Measurements from ENCODE around the gene NRSN2.
"Not testable (repeated sequence)": the region's sequence is repeated elsewhere in the genome, so short reads cannot be mapped to it uniquely, and the experiment has no call there.

The NRSN2 gene

GRCh38 chr20:366041-366718, 19.3 kb downstream of the NRSN2 start:
- Histone ChIP-seq H3K27me3 (replicated peaks; ENCODE audit: control insufficient read depth, insufficient read depth, low read length, poor library complexity, severe bottlenecking) (no peaks in the 10 kb centered on the region), H3K36me3 (ENCODE audit: control insufficient read depth, insufficient read depth, low read length) (no peaks in the 10 kb centered on the region), H3K4me1 (ENCODE audit: control insufficient read depth, insufficient read depth, low read length, poor library complexity, severe bottlenecking) (peaks cover 8% of the 10 kb centered on the region), H3K27ac (ENCODE audit: insufficient read depth, low read length, poor library complexity, severe bottlenecking) (no peak overlapping the region), H3K4me3 (ENCODE audit: insufficient read depth, low read depth, low read length, poor library complexity, severe bottlenecking) (no peak overlapping the region), H3K9me3 (ENCODE audit: control insufficient read depth, low read length) (no peaks in the 10 kb centered on the region)
- no peak for DNase-seq

GRCh38 chr20:366719-367485, 20.0 kb downstream of the NRSN2 start:
- no peak overlapping the region for H3K4me3 ChIP-seq (ENCODE audit: insufficient read depth, low read depth, low read length, poor library complexity, severe bottlenecking)
- peaks cover 10% of the 10 kb centered on the region for H3K4me1 ChIP-seq (ENCODE audit: control insufficient read depth, insufficient read depth, low read length, poor library complexity, severe bottlenecking)
- DNase-seq, result no peak
- no peaks in the 10 kb centered on the region for H3K9me3 ChIP-seq (ENCODE audit: control insufficient read depth, low read length)
- no peak overlapping the region for H3K27ac ChIP-seq (ENCODE audit: insufficient read depth, low read length, poor library complexity, severe bottlenecking)
- no peaks in the 10 kb centered on the region for H3K27me3 ChIP-seq (replicated peaks; ENCODE audit: control insufficient read depth, insufficient read depth, low read length, poor library complexity, severe bottlenecking)
- no peaks in the 10 kb centered on the region for H3K36me3 ChIP-seq (ENCODE audit: control insufficient read depth, insufficient read depth, low read length)

GRCh38 chr20:367486-367887, 20.6 kb downstream of the NRSN2 start:
- H3K4me3 ChIP-seq (ENCODE audit: insufficient read depth, low read depth, low read length, poor library complexity, severe bottlenecking), result no peak overlapping the region
- DNase-seq, result no peak
- H3K4me1 ChIP-seq (ENCODE audit: control insufficient read depth, insufficient read depth, low read length, poor library complexity, severe bottlenecking), result peaks cover 13% of the 10 kb centered on the region
- no peaks in the 10 kb centered on the region for H3K27me3 ChIP-seq (replicated peaks; ENCODE audit: control insufficient read depth, insufficient read depth, low read length, poor library complexity, severe bottlenecking)
- H3K27ac ChIP-seq (ENCODE audit: insufficient read depth, low read length, poor library complexity, severe bottlenecking), result no peak overlapping the region
- H3K9me3 ChIP-seq (ENCODE audit: control insufficient read depth, low read length), result no peaks in the 10 kb centered on the region
- H3K36me3 ChIP-seq (ENCODE audit: control insufficient read depth, insufficient read depth, low read length), result no peaks in the 10 kb centered on the region

GRCh38 chr20:368915-369314, 22.0 kb downstream of the NRSN2 start:
- DNase-seq, result no peak
- Histone ChIP-seq H3K27me3 (replicated peaks; ENCODE audit: control insufficient read depth, insufficient read depth, low read length, poor library complexity, severe bottlenecking) (no peaks in the 10 kb centered on the region), H3K9me3 (ENCODE audit: control insufficient read depth, low read length) (no peaks in the 10 kb centered on the region), H3K4me1 (ENCODE audit: control insufficient read depth, insufficient read depth, low read length, poor library complexity, severe bottlenecking) (peaks cover 13% of the 10 kb centered on the region), H3K36me3 (ENCODE audit: control insufficient read depth, insufficient read depth, low read length) (no peaks in the 10 kb centered on the region), H3K4me3 (ENCODE audit: insufficient read depth, low read depth, low read length, poor library complexity, severe bottlenecking) (no peak overlapping the region), H3K27ac (ENCODE audit: insufficient read depth, low read length, poor library complexity, severe bottlenecking) (no peak overlapping the region)

- no peak overlapping the region for H3K4me3 ChIP-seq (ENCODE audit: insufficient read depth, low read depth, low read length, poor library complexity, severe bottlenecking)
- no peaks in the 10 kb centered on the region for H3K27me3 ChIP-seq (replicated peaks; ENCODE audit: control insufficient read depth, insufficient read depth, low read length, poor library complexity, severe bottlenecking)
- peaks cover 13% of the 10 kb centered on the region for H3K4me1 ChIP-seq (ENCODE audit: control insufficient read depth, insufficient read depth, low read length, poor library complexity, severe bottlenecking)
- H3K27ac ChIP-seq (ENCODE audit: insufficient read depth, low read length, poor library complexity, severe bottlenecking), result no peak overlapping the region
- DNase-seq, result no peak
- no peaks in the 10 kb centered on the region for H3K9me3 ChIP-seq (ENCODE audit: control insufficient read depth, low read length)
- no peaks in the 10 kb centered on the region for H3K36me3 ChIP-seq (ENCODE audit: control insufficient read depth, insufficient read depth, low read length)
Observed at GRCh38 chr20:370151-370600, 23.3 kb downstream of the NRSN2 start.

GRCh38 chr20:370977-371754, 24.3 kb downstream of the NRSN2 start:
- Histone ChIP-seq H3K4me1 (ENCODE audit: control insufficient read depth, insufficient read depth, low read length, poor library complexity, severe bottlenecking) (peaks cover 8% of the 10 kb centered on the region), H3K9me3 (ENCODE audit: control insufficient read depth, low read length) (no peaks in the 10 kb centered on the region), H3K27ac (ENCODE audit: insufficient read depth, low read length, poor library complexity, severe bottlenecking) (no peak overlapping the region), H3K4me3 (ENCODE audit: insufficient read depth, low read depth, low read length, poor library complexity, severe bottlenecking) (no peak overlapping the region), H3K36me3 (ENCODE audit: control insufficient read depth, insufficient read depth, low read length) (no peaks in the 10 kb centered on the region), H3K27me3 (replicated peaks; ENCODE audit: control insufficient read depth, insufficient read depth, low read length, poor library complexity, severe bottlenecking) (no peaks in the 10 kb centered on the region)
- DNase-seq, result no peak

GRCh38 chr20:371755-372542, 25.0 kb downstream of the NRSN2 start:
- Histone ChIP-seq H3K4me1 (ENCODE audit: control insufficient read depth, insufficient read depth, low read length, poor library complexity, severe bottlenecking) (peaks cover 4% of the 10 kb centered on the region), H3K9me3 (ENCODE audit: control insufficient read depth, low read length) (no peaks in the 10 kb centered on the region), H3K36me3 (ENCODE audit: control insufficient read depth, insufficient read depth, low read length) (no peaks in the 10 kb centered on the region), H3K27ac (ENCODE audit: insufficient read depth, low read length, poor library complexity, severe bottlenecking) (no peak overlapping the region), H3K4me3 (ENCODE audit: insufficient read depth, low read depth, low read length, poor library complexity, severe bottlenecking) (no peak overlapping the region), H3K27me3 (replicated peaks; ENCODE audit: control insufficient read depth, insufficient read depth, low read length, poor library complexity, severe bottlenecking) (no peaks in the 10 kb centered on the region)
- DNase-seq, result no peak

GRCh38 chr20:372543-373082, 25.7 kb downstream of the NRSN2 start:
- H3K4me1 ChIP-seq (ENCODE audit: control insufficient read depth, insufficient read depth, low read length, poor library complexity, severe bottlenecking); H3K36me3 ChIP-seq (ENCODE audit: control insufficient read depth, insufficient read depth, low read length); H3K27me3 ChIP-seq (replicated peaks; ENCODE audit: control insufficient read depth, insufficient read depth, low read length, poor library complexity, severe bottlenecking); H3K9me3 ChIP-seq (ENCODE audit: control insufficient read depth, low read length); H3K4me3 ChIP-seq (ENCODE audit: insufficient read depth, low read depth, low read length, poor library complexity, severe bottlenecking); DNase-seq; H3K27ac ChIP-seq (ENCODE audit: insufficient read depth, low read length, poor library complexity, severe bottlenecking): not testable (repeated sequence)

GRCh38 chr20:373171-373890, 26.4 kb downstream of the NRSN2 start:
- no peak overlapping the region for H3K4me3 ChIP-seq (ENCODE audit: insufficient read depth, low read depth, low read length, poor library complexity, severe bottlenecking)
- H3K27ac ChIP-seq (ENCODE audit: insufficient read depth, low read length, poor library complexity, severe bottlenecking), result no peak overlapping the region

More at GRCh38 chr20:373171-373890, 26.4 kb downstream of the NRSN2 start:
- Histone ChIP-seq H3K4me1 (ENCODE audit: control insufficient read depth, insufficient read depth, low read length, poor library complexity, severe bottlenecking) (peaks cover 4% of the 10 kb centered on the region), H3K36me3 (ENCODE audit: control insufficient read depth, insufficient read depth, low read length) (no peaks in the 10 kb centered on the region), H3K27me3 (replicated peaks; ENCODE audit: control insufficient read depth, insufficient read depth, low read length, poor library complexity, severe bottlenecking) (no peaks in the 10 kb centered on the region), H3K9me3 (ENCODE audit: control insufficient read depth, low read length) (no peaks in the 10 kb centered on the region)
- no peak for DNase-seq

Data from effector memory CD4-positive, alpha-beta T cell (primary cell).